Lower leg skin (tissue), 4 donors: ENCODE measurements around the gene OTUB1. TPM values are rescaled to one million over a fixed set of nuclear protein-coding genes. Genes with fewer than 3 reads are reported as not detected.
"Not testable (repeated sequence)": the region's sequence is repeated elsewhere in the genome, so short reads cannot be mapped to it uniquely, and the experiment has no call there.

Experiments
- DNase-seq, 2 donors: peaks; one replicate each; pipeline ENCODE4 v3.0.0-alpha.2; 2019; ENCODE audit warnings: low spot score in 2 of 2
- H3K4me3 ChIP-seq: fragments of 200-600 bp; sonication (generic); 2 replicates; pipeline ENCODE4 v1.5.1; 2017; ENCODE audit warnings: mild to moderate bottlenecking, low read depth; ENCODE audit not compliant: poor library complexity, severe bottlenecking
- CTCF ChIP-seq, 3 donors: fragments of 450-650 bp; IDR thresholded peaks; one replicate each; pipeline ENCODE4 v1.5.1; 2016; ENCODE audit warnings: antibody characterized with exemption in 3 of 3, mild to moderate bottlenecking in 3 of 3, moderate library complexity in 2 of 3
- POLR2A ChIP-seq, 2 donors: fragments of 450-650 bp; IDR thresholded peaks; one replicate each; pipeline ENCODE4 v1.6.1; 2016 to 2017; ENCODE audit warnings: antibody characterized with exemption in 2 of 2, mild to moderate bottlenecking in 1 of 2, moderate library complexity in 1 of 2
- WGBS, 2 donors: methylation state at CpG; one replicate each; pipeline ENCODE4 v1.1.5; 2018; 5-methylcytosine and 5-hydroxymethylcytosine counted together
- intact Hi-C: fragments of 100-400 bp; cut with DNase I; formaldehyde crosslinking; loops from one replicate; pipeline ENCODE4 v1.15.0; 2023; ENCODE audit warnings: low total_unique reads
- total RNA-seq, 4 donors: library from RNA; depleted of rRNA; stranded (reverse); fragments of >200 nt; gene quantifications; one replicate each; pipeline ENCODE4 v1.1.0, GENCODE V29; 2016

The OTUB1 gene
- total RNA-seq, 4 donors from 2014 or later: 48.8 to 94.8 (median 81.7) TPM

GRCh38 chr11:63970902-63971301 lies 15.3 kb upstream of the OTUB1 start:
- 79% methylated on average over 5 of the region's 5 CpGs for WGBS, 2 donors
- intact Hi-C loops: no loop called here
- H3K4me3 ChIP-seq: no peak overlapping the region
- TF ChIP-seq POLR2A (IDR thresholded peaks at IDR 0.05) (no peak), CTCF (IDR thresholded peaks at IDR 0.05) (no peak)
- DNase-seq: no peak

GRCh38 chr11:63973912-63974258 lies 12.4 kb upstream of the OTUB1 start:
- DNase-seq, intact Hi-C loops, H3K4me3 ChIP-seq: not testable (repeated sequence)
- WGBS, 2 donors: 65 to 66% methylated on average over 18 of the region's 18 CpGs

- intact Hi-C loops: no loop called here
- 0 to 1% methylated on average over 47 to 60 of the region's 67 CpGs for WGBS, 2 donors
These were observed 11.7 kb upstream of the OTUB1 start, which contains the start of gene COX8A for GRCh38 chr11:63974259-63975143. Gene COX8A (plus strand): TSS chr11:63974620. CDS start chr11:63974681, 61 bp downstream.

GRCh38 chr11:63978551-63979239 lies 7.5 kb upstream of the OTUB1 start:
- intact Hi-C loops: no loop called here
- TF ChIP-seq POLR2A (IDR thresholded peaks at IDR 0.05) (no peak), CTCF (IDR thresholded peaks at IDR 0.05) (no peak)
- 37 to 50% methylated on average over 10 of the region's 10 CpGs for WGBS, 2 donors
- no peak for DNase-seq
- H3K4me3 ChIP-seq: no peak overlapping the region

More at GRCh38 chr11:63974259-63975143, 11.7 kb upstream of the OTUB1 start, which contains the start of gene COX8A:
- TF ChIP-seq POLR2A (IDR thresholded peaks at IDR 0.05) (no peak), CTCF (IDR thresholded peaks at IDR 0.05) (no peak)
- peak; percentile 99 to 100 for DNase-seq
- H3K4me3 ChIP-seq: peak within 1 kb of the TSS; percentile 82

GRCh38 chr11:63979426-63979825 lies 6.8 kb upstream of the OTUB1 start:
- intact Hi-C loops: no loop called here
- TF ChIP-seq POLR2A (IDR thresholded peaks at IDR 0.05) (no peak), CTCF (IDR thresholded peaks at IDR 0.05) (no peak)
- H3K4me3 ChIP-seq: no peak overlapping the region
- DNase-seq: no peak
- WGBS, 2 donors: 92% methylated on average over 3 to 5 of the region's 5 CpGs

GRCh38 chr11:63985812-63986155 lies 454 bp upstream of the OTUB1 start:
- TF ChIP-seq POLR2A (IDR thresholded peaks at IDR 0.05): no peak
- no peak for TF ChIP-seq CTCF (IDR thresholded peaks at IDR 0.05)
- intact Hi-C loops: no loop called here

More at GRCh38 chr11:63985812-63986155, 454 bp upstream of the OTUB1 start:
- peak overlapping the region; percentile 91 for H3K4me3 ChIP-seq
- DNase-seq: no peak
- 0 to 1% methylated on average over 18 of the region's 18 CpGs for WGBS, 2 donors
